Measurements from ENCODE around the gene CCSER1. TPM values are rescaled to one million over a fixed set of nuclear protein-coding genes. Genes with fewer than 3 reads are reported as not detected.
"Not testable (repeated sequence)": the region's sequence is repeated elsewhere in the genome, so short reads cannot be mapped to it uniquely, and the experiment has no call there.

The CCSER1 gene
- total RNA-seq, 1 experiment from 2014 or later = 5.9 TPM

GRCh38 chr4:91325495-91325894, 1198.3 kb downstream of the CCSER1 start:
- Histone ChIP-seq H3K27ac (no peak overlapping the region), H3K27me3 (ENCODE audit: insufficient read depth, low read depth) (no peaks in the 10 kb centered on the region), H4K20me1 (ENCODE audit: insufficient read depth) (no peaks in the 10 kb centered on the region), H3K79me2 (ENCODE audit: low read depth) (no peaks in the 10 kb centered on the region), H3K4me1 (replicated peaks; ENCODE audit: insufficient read depth) (no peaks in the 10 kb centered on the region), H3K4me2 (no peak overlapping the region), H3F3A (ENCODE audit: insufficient read depth, low read depth) (no peaks in the 10 kb centered on the region), H3K9me2 (ENCODE audit: insufficient read depth) (no peaks in the 10 kb centered on the region), H3K9me3 (ENCODE audit: insufficient read depth, low read depth) (no peaks in the 10 kb centered on the region), H3K36me3 (ENCODE audit: low read depth) (no peaks in the 10 kb centered on the region), H3K4me3 (no peak overlapping the region), H2AFZ (no peak overlapping the region)
- no peak for TF ChIP-seq CTCF (conservative IDR thresholded peaks at IDR 0.05)
- no peak for TF ChIP-seq EZH2 (IDR thresholded peaks at IDR 0.05; ENCODE audit: low read depth)
- BruUV-seq (replicated peaks) = no TSS peak
- POLR2A ChIA-PET (ENCODE audit: unreplicated experiment) = no interaction called here
- CTCF ChIA-PET = no interaction called here
- DNase-seq = no peak
- intact Hi-C loops (cut with micrococcal nuclease; ENCODE audit: unreplicated experiment) = no loop called here

DNA sequence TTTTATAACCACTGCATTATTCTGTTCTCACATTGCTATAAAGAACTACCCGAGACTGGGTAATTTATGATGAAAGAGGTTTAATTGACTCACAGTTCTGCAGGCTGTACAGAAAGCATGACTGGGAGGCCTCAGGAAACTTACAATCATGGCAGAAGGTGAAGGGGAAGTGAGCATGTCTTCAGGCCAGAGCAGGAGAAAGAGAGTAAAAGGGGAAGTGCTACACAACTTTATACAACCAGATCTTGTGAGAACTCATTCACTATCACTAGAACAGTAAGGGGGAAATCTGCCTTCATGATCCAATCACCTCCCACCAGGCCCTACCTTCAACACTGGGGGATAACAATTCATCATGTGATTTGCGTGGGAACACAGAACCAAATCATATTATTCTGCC, 1199.0 kb downstream of the CCSER1 start:
- CTCF ChIA-PET; H3K27me3 ChIP-seq (ENCODE audit: insufficient read depth, low read depth); H3K27ac ChIP-seq; POLR2A ChIA-PET (ENCODE audit: unreplicated experiment); H3K4me2 ChIP-seq; H3F3A ChIP-seq (ENCODE audit: insufficient read depth, low read depth); intact Hi-C loops (cut with micrococcal nuclease; ENCODE audit: unreplicated experiment); H3K9me3 ChIP-seq (ENCODE audit: insufficient read depth, low read depth); H4K20me1 ChIP-seq (ENCODE audit: insufficient read depth); H2AFZ ChIP-seq; H3K4me3 ChIP-seq; BruUV-seq (replicated peaks); H3K79me2 ChIP-seq (ENCODE audit: low read depth); DNase-seq; H3K4me1 ChIP-seq (replicated peaks; ENCODE audit: insufficient read depth); H3K9me2 ChIP-seq (ENCODE audit: insufficient read depth); H3K36me3 ChIP-seq (ENCODE audit: low read depth): not testable (repeated sequence)

DNA sequence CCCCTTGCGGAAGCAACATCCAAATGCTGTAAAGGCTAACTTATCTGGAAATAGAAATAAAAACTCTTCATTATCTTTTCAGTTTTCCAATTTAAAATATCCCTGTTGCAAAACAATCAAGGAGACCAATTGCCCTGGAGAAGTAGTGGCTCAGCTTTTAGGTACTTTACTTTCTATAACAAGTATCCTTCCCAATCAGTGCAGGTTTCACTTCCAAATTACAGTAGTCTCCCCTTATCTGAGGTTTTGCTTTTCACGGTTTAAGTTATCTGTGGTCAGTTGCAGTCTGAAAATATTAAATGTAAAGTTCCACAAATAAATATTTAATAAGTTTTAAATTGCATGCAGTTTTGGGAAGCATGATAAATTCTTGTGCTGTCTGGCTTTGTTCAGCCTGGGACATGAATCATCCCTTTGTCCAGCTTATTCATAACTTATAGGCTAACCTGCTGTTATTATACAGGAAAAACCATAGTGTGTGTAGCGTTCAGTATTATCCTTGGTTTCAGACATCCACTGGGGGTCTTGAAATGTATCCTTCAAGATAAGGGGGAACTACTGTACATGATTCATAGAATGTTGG, 1203.5 kb downstream of the CCSER1 start:
- Histone ChIP-seq H3K79me2 (ENCODE audit: low read depth) (no peaks in the 10 kb centered on the region), H3K27me3 (ENCODE audit: insufficient read depth, low read depth) (no peaks in the 10 kb centered on the region), H3K9me2 (ENCODE audit: insufficient read depth) (no peaks in the 10 kb centered on the region), H3K4me3 (no peak overlapping the region), H3K9me3 (ENCODE audit: insufficient read depth, low read depth) (no peaks in the 10 kb centered on the region), H2AFZ (no peak overlapping the region), H3K27ac (no peak overlapping the region), H3K4me1 (replicated peaks; ENCODE audit: insufficient read depth) (no peaks in the 10 kb centered on the region), H3K36me3 (ENCODE audit: low read depth) (no peaks in the 10 kb centered on the region), H3F3A (ENCODE audit: insufficient read depth, low read depth) (no peaks in the 10 kb centered on the region), H3K4me2 (no peak overlapping the region), H4K20me1 (ENCODE audit: insufficient read depth) (no peaks in the 10 kb centered on the region)
- ChIA-PET CTCF (no interaction called here), POLR2A (ENCODE audit: unreplicated experiment) (no interaction called here)
- no peak for DNase-seq
- intact Hi-C loops (cut with micrococcal nuclease; ENCODE audit: unreplicated experiment) = no loop called here
- TF ChIP-seq EZH2 (IDR thresholded peaks at IDR 0.05; ENCODE audit: low read depth) (no peak), CTCF (conservative IDR thresholded peaks at IDR 0.05) (no peak)
- no TSS peak for BruUV-seq (replicated peaks)

DNA sequence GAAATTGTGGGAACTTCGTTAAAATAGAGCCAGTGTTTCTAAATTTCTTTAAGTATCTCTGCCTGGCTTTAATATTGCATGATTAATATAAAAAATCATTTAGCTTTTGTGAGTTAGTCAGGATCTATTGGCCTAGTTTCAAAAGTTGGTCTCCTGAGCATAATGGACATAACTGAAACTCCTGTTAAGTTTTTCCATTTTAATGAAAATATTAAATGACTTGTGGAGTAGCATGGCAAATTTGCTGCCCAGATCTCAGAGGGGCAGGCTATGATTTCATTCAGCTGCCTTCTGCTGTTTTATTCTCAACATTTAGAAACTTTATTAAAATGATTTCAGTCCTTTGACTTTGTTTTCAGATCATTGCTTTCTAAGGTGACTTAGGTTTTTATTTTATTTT, 1213.6 kb downstream of the CCSER1 start:
- no TSS peak for BruUV-seq (replicated peaks)
- Histone ChIP-seq H3K9me2 (ENCODE audit: insufficient read depth) (no peaks in the 10 kb centered on the region), H3K27ac (no peak overlapping the region), H3K4me3 (no peak overlapping the region), H3F3A (ENCODE audit: insufficient read depth, low read depth) (no peaks in the 10 kb centered on the region), H3K9me3 (ENCODE audit: insufficient read depth, low read depth) (no peaks in the 10 kb centered on the region), H3K4me2 (no peak overlapping the region), H4K20me1 (ENCODE audit: insufficient read depth) (no peaks in the 10 kb centered on the region), H3K36me3 (ENCODE audit: low read depth) (no peaks in the 10 kb centered on the region), H3K4me1 (replicated peaks; ENCODE audit: insufficient read depth) (no peaks in the 10 kb centered on the region), H2AFZ (no peak overlapping the region), H3K27me3 (ENCODE audit: insufficient read depth, low read depth) (no peaks in the 10 kb centered on the region), H3K79me2 (ENCODE audit: low read depth) (no peaks in the 10 kb centered on the region)
- no peak for TF ChIP-seq EZH2 (IDR thresholded peaks at IDR 0.05; ENCODE audit: low read depth)
- no peak for TF ChIP-seq CTCF (conservative IDR thresholded peaks at IDR 0.05)
- DNase-seq = no peak
- intact Hi-C loops (cut with micrococcal nuclease; ENCODE audit: unreplicated experiment) = no loop called here
- ChIA-PET CTCF (interaction anchor here (0.5 kb wide), 1 partner anchor 754 kb away, joined by 3 read pairs; no protein-coding TSS in a partner anchor), POLR2A (ENCODE audit: unreplicated experiment) (no interaction called here)

Measured in PC-9 (cell line).